K562 (cell line): ENCODE measurements around the gene SOHLH2.

Experiments
- BMI1 ChIP-seq: fragments of 150-350 bp; IDR thresholded peaks from 2 replicates; pipeline ENCODE4 v1.6.1; 2014; ENCODE audit warnings: low read length
- JUN ChIP-seq, 2 experiments: sonication (generic) in 1 of 2; formaldehyde crosslinking in 1 of 2; IDR thresholded peaks; 2 replicates each; pipeline versions ENCODE4 v1.6.1 to v1.8.0; 2012 to 2022; ENCODE audit warnings: borderline replicate concordance in 2 of 2, mild to moderate bottlenecking in 2 of 2, improper control_type of control experiment in 1 of 2, low read depth in 1 of 2, low read length in 1 of 2, missing genetic modification reagents in 1 of 2

GRCh38 chr13:36134632-36135031 is 79.7 kb downstream of the SOHLH2 start:
- no peak for TF ChIP-seq JUN (IDR thresholded peaks at IDR 0.05; ENCODE audit: borderline replicate concordance, low read depth, low read length)
- no peak for TF ChIP-seq JUN (CRISPR knock-in tag; IDR thresholded peaks at IDR 0.05; ENCODE audit: borderline replicate concordance)
- TF ChIP-seq BMI1 = no peak
